ENCODE measurements around the gene RPGRIP1L.

The RPGRIP1L gene

DNA sequence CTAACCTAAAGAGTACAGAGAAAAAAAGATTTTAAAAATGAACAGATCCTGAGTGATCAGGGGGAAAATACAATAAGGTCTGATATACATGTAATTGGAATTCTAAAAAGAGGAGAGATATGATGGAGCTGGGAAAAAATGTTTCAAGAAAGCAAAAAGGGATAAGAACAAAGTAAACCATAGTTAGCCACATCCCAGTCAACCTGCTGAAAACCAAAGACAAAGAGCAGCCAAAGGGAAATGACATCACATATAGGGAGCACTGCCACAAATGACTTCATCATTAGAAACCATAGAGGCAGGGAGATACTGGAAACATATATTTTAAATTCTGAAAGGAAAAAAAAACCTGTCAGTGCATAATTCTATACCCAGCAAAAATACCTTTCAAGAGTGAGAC is 131.9 kb downstream of the RPGRIP1L start:
- TF ChIP-seq, protein P1, sequence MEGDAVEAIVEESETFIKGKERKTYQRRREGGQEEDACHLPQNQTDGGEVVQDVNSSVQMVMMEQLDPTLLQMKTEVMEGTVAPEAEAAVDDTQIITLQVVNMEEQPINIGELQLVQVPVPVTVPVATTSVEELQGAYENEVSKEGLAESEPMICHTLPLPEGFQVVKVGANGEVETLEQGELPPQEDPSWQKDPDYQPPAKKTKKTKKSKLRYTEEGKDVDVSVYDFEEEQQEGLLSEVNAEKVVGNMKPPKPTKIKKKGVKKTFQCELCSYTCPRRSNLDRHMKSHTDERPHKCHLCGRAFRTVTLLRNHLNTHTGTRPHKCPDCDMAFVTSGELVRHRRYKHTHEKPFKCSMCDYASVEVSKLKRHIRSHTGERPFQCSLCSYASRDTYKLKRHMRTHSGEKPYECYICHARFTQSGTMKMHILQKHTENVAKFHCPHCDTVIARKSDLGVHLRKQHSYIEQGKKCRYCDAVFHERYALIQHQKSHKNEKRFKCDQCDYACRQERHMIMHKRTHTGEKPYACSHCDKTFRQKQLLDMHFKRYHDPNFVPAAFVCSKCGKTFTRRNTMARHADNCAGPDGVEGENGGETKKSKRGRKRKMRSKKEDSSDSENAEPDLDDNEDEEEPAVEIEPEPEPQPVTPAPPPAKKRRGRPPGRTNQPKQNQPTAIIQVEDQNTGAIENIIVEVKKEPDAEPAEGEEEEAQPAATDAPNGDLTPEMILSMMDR (IDR thresholded peaks at IDR 0.05; ENCODE audit: low read depth, low read length) = no peak
- H3K4me3 ChIP-seq (ENCODE audit: low read depth, low read length) = no peak overlapping the region

DNA sequence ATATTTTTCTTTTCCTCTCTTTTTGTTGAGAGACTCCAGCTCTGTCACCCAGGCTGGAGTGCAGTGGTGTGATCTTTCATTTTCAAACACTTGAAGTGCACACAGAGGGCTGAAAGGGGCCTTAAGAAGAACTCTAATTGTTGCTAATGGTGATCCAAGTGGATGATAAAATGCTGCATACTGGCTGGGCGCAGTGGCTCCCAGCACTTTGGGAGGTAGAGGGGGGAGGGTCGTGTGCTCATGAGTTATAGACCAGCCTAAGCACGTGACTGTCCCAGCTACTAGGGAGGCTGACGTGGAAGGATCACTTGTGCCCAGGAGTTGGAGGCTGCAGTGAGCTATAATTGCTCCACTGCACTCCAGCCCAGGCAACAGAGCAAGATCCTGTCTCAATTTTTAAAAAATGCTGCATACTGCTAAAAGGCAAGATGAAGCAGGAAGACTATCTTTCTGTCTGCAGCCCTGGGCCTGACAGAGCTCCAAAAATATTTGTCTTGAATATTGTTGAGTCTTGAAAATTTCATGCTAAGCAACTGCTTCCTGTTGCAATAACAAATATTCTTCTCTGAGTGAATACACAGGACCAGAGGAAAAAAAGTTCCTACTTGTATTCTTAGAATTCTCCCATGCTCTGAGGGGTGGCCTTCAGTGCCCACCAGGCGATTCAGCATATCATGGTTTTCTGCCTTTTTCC is 137.0 kb downstream of the RPGRIP1L start:
- H3K4me3 ChIP-seq (ENCODE audit: low read depth, low read length) = no peak overlapping the region
- TF ChIP-seq, protein P1 (IDR thresholded peaks at IDR 0.05; ENCODE audit: low read depth, low read length) = no peak

DNA sequence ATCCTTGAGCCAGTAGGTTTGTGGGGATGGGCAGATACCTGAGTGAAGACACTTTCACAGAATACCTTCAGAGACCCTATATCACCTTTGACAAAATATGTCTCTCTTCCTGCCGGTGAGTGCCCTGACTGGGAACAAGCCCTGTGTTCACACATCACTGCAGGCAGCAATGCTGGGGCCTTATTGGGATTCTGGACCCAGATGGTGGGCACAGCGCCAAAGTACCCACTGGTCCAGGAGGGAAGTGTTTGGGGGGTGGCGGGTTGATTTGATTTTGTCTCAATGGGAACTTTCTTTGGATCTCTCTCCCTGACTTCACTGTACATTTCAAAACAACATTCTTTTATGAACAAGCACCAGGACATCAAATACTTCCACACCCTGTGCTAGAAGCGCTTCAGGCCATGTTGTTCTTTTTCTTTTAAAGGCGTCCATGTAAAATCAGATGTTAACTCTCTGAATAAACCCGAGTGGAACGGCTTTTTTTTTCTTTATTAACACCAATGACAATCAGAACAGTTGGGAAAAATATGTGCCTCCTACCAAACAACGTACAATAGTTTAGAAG is 138.3 kb downstream of the RPGRIP1L start:
- H3K4me3 ChIP-seq (ENCODE audit: low read depth, low read length) = no peak overlapping the region
- TF ChIP-seq, protein P1 (IDR thresholded peaks at IDR 0.05; ENCODE audit: low read depth, low read length) = no peak

DNA sequence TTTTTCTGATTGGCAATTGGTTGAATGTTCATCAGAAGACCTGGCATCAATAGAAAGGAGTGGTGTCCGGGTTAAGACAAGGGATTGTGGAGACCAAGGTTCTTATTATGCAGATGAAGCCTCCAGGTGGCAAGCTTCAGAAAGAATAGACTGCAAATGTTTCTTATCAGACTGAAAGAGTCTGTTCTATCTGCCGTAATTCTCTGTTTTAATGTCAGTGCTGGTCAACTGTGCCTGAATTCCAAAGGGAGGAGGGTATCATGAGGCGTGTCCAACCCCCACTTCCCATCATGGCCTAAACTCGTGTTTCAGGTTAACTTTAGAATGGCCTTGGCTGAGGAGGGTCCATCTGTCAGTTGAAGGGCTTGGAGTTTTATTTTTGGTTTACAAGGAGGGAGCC is 140.2 kb downstream of the RPGRIP1L start:
- no peak overlapping the region for H3K4me3 ChIP-seq (ENCODE audit: low read depth, low read length)
- TF ChIP-seq, protein P1 (IDR thresholded peaks at IDR 0.05; ENCODE audit: low read depth, low read length) = no peak

DNA sequence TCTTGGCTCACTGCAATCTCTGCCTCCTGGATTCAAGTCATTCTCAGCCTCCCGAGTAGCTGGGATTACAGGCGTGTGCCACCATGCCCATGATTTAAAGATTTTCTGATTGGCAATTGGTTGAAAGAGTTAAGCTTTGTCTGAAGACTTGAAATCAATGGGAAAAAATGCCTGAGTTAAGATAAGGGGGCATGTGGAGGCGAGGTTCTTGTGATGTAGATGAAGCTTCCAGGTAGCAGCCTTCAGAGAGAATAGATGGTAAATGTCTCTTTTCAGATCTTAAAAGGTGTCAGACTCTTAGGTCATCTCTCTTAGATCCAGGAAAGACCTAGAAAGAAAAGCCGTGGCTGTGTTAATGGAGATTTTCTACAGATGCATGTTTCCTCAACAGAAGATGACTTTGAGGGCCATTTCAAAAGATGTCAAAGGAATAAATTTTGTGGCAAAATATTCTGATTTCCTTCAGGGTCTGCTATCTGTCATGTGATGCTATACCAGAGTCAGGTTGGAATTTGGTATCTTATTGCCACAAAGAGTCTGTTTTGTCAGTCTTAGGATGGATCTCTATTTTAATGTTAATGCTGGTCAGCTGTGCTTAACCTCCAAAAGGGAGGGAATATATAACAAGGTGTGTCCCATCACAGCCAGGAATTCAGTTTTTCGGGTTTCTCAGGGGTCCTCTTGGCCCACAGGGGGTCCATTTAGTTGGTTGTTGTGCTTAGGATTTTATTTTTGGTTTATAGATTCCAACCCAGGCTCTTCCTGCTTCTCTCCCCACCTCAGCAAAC is 142.4 kb downstream of the RPGRIP1L start:
- no peak overlapping the region for H3K4me3 ChIP-seq (ENCODE audit: low read depth, low read length)
- TF ChIP-seq, protein P1 (IDR thresholded peaks at IDR 0.05; ENCODE audit: low read depth, low read length) = no peak

DNA sequence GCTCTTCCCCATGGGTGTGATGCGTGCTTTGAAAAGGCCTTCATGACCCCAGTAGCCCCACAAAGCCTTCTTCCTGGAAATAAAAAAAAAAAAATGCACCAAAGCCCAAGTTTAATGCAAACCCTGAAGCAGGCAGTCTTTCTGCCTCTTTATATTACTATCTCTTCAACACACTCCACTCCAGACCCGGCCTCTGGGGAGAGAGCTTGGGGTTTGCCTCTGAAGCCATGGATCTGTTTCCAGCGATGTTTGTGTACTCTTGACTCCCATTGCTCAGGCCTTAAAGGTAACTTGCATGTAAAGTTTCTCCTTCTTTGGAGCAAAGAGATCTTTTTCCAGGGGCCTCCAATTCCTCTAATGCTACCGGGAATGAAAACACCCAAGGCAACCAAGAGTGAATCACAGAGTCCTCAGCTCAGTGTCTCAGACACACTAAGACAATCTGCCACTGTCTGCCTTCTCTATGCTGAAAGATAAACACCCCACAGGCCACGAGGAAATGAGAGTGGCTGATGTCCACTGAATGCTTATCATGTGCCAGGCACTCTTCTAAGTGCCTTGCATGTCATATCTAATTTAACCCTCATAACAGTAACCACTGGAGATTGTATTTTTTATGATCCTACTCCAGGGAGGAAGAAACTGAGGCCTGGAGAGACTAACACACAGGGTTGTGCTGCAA is 144.2 kb downstream of the RPGRIP1L start:
- H3K4me3 ChIP-seq (ENCODE audit: low read depth, low read length) = no peak overlapping the region
- TF ChIP-seq, protein P1 (IDR thresholded peaks at IDR 0.05; ENCODE audit: low read depth, low read length) = no peak
